ENCODE results near the gene SMAD6. TPM values are rescaled to one million over a fixed set of nuclear protein-coding genes. Genes with fewer than 3 reads are reported as not detected.

Gene SMAD6
- polyA plus RNA-seq, 1 donor from 2014 or later = 0.16 TPM

- no peak for TF ChIP-seq REST (IDR thresholded peaks at IDR 0.05; ENCODE audit: borderline replicate concordance)
Measured at GRCh38 chr15:66816201-66816600, 114.2 kb downstream of the SMAD6 start (continued).

DNA sequence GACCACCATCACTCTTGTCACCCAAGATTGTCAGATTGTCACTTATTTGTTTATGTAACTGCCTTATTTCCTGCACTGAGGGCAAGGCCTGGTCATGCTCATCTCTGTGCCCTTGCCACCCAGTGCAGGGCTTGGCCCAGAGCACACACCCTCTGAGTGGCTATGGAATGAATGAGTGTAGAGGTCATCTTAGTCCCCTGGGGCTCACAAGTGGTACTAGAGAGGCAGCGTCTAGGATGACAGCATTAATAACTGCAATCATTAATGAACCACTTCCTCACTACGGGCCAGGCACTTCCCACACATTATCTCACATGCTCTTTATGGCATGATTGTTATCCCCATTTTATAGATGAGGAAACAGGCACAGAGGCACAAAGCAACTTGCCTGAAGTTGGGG, 117.0 kb downstream of the SMAD6 start:
- Histone ChIP-seq H2AFZ (ENCODE audit: low read depth, low read length) (no peak overlapping the region), H3K9me2 (ENCODE audit: insufficient read depth, low read length) (no peaks in the 10 kb centered on the region), H3K27ac (ENCODE audit: low read length) (no peak overlapping the region), H3K4me2 (ENCODE audit: low read length) (no peak overlapping the region), H3K36me3 (ENCODE audit: insufficient read depth, low read length) (no peaks in the 10 kb centered on the region), H3K9me3 (ENCODE audit: low read length) (no peaks in the 10 kb centered on the region), H3K79me2 (replicated peaks; ENCODE audit: insufficient read depth, low read length) (no peaks in the 10 kb centered on the region), H3K4me3 (ENCODE audit: low read length) (no peak overlapping the region), H3K9ac (ENCODE audit: low read length) (no peak overlapping the region), H3K27me3 (ENCODE audit: insufficient read depth, low read depth, low read length) (no peaks in the 10 kb centered on the region), H4K20me1 (ENCODE audit: insufficient read depth) (no peaks in the 10 kb centered on the region), H3F3A (ENCODE audit: insufficient read depth, low read length, poor library complexity, severe bottlenecking) (no peaks in the 10 kb centered on the region)
- no peak for TF ChIP-seq SMC3 (conservative IDR thresholded peaks at IDR 0.05; ENCODE audit: poor library complexity)
- no peak for TF ChIP-seq REST (IDR thresholded peaks at IDR 0.05; ENCODE audit: borderline replicate concordance)
- TF ChIP-seq EZH2 (IDR thresholded peaks at IDR 0.05; ENCODE audit: borderline replicate concordance, insufficient read depth, low read length, poor library complexity, severe bottlenecking) = no peak
- no peak for TF ChIP-seq MXI1 (conservative IDR thresholded peaks at IDR 0.05; ENCODE audit: poor library complexity, severe bottlenecking)
- TF ChIP-seq TAF1 (IDR thresholded peaks at IDR 0.05; ENCODE audit: low read depth) = no peak
- no peak for TF ChIP-seq POLR2AphosphoS5 (IDR thresholded peaks at IDR 0.05)
- TF ChIP-seq RAD21 (conservative IDR thresholded peaks at IDR 0.05) = no peak
- TF ChIP-seq EP300 (conservative IDR thresholded peaks at IDR 0.05; ENCODE audit: poor library complexity, severe bottlenecking) = no peak
- no peak for TF ChIP-seq CTCF (IDR thresholded peaks at IDR 0.05; ENCODE audit: poor library complexity, severe bottlenecking)

Data from neural cell (in vitro differentiated cells).